Measurements from ENCODE around the gene STXBP6.

STXBP6 gene

DNA sequence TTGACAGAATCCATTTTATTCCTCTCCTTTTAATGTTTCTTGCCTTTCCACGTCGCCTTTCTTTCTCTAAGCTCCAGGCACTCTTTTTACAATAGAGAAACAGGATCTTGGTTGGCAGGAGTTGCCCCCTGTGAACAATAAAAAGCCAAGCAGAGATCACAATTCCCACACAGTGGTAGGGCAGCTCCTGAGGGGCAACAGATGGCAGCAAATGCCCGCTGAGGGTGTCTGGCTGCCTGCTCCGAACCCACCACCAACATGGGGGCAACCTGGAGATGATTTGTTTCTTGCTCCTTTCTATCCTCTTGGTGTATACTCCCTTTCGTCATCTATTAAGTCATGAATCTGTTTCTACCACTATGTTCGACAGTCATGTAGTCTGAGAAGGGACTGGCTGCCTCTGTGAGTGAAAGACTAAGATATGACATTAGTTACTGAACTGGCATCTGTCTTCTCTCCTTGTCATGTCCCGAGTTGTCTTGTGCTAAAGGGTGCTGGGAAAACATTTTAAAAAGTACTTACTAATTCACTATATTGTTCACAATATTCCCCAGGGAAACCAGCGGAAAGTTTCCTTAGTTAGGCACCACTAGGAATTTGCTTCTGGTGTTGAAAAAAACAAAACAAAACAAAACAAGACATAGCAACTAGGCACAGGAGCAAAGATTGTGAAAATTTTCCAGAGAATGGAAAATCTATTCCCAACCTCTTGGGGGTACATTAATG is 170.1 kb downstream of the STXBP6 start:
- TF ChIP-seq, protein P1, sequence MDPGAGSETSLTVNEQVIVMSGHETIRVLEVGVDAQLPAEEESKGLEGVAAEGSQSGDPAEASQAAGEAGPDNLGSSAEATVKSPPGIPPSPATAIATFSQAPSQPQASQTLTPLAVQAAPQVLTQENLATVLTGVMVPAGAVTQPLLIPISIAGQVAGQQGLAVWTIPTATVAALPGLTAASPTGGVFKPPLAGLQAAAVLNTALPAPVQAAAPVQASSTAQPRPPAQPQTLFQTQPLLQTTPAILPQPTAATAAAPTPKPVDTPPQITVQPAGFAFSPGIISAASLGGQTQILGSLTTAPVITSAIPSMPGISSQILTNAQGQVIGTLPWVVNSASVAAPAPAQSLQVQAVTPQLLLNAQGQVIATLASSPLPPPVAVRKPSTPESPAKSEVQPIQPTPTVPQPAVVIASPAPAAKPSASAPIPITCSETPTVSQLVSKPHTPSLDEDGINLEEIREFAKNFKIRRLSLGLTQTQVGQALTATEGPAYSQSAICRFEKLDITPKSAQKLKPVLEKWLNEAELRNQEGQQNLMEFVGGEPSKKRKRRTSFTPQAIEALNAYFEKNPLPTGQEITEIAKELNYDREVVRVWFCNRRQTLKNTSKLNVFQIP (CRISPR knock-in tag; IDR thresholded peaks at IDR 0.05; ENCODE audit: borderline replicate concordance, low read depth), result no peak
- TF ChIP-seq ZNF8 (CRISPR knock-in tag; IDR thresholded peaks at IDR 0.05), result no peak
- no peak for TF ChIP-seq ESRRG (CRISPR knock-in tag; IDR thresholded peaks at IDR 0.05)
- TF ChIP-seq, protein P2, sequence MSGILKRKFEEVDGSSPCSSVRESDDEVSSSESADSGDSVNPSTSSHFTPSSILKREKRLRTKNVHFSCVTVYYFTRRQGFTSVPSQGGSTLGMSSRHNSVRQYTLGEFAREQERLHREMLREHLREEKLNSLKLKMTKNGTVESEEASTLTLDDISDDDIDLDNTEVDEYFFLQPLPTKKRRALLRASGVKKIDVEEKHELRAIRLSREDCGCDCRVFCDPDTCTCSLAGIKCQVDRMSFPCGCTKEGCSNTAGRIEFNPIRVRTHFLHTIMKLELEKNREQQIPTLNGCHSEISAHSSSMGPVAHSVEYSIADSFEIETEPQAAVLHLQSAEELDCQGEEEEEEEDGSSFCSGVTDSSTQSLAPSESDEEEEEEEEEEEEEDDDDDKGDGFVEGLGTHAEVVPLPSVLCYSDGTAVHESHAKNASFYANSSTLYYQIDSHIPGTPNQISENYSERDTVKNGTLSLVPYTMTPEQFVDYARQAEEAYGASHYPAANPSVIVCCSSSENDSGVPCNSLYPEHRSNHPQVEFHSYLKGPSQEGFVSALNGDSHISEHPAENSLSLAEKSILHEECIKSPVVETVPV (CRISPR knock-in tag; IDR thresholded peaks at IDR 0.05), result no peak
- no peak for TF ChIP-seq GLIS3 (CRISPR knock-in tag; IDR thresholded peaks at IDR 0.05)
- TF ChIP-seq TOX (CRISPR knock-in tag; IDR thresholded peaks at IDR 0.05; ENCODE audit: borderline replicate concordance), result no peak
- TF ChIP-seq SNAI2 (CRISPR knock-in tag; IDR thresholded peaks at IDR 0.05), result no peak
- TF ChIP-seq ZFP3 (CRISPR knock-in tag; IDR thresholded peaks at IDR 0.05), result no peak
- no peak for TF ChIP-seq ZC3H10 (CRISPR knock-in tag; IDR thresholded peaks at IDR 0.05)
- TF ChIP-seq CREB5 (CRISPR knock-in tag; IDR thresholded peaks at IDR 0.05; ENCODE audit: low read depth), result no peak
- no peak for TF ChIP-seq OSR1 (CRISPR knock-in tag; IDR thresholded peaks at IDR 0.05)
- TF ChIP-seq TSHZ2 (CRISPR knock-in tag; IDR thresholded peaks at IDR 0.05), result no peak
- TF ChIP-seq ARNTL (CRISPR knock-in tag; IDR thresholded peaks at IDR 0.05; ENCODE audit: borderline replicate concordance, low read depth), result no peak
- TF ChIP-seq PPARA (CRISPR knock-in tag; IDR thresholded peaks at IDR 0.05; ENCODE audit: borderline replicate concordance), result no peak
- TF ChIP-seq CSDC2 (CRISPR knock-in tag; IDR thresholded peaks at IDR 0.05), result no peak
- TF ChIP-seq ZFP30 (CRISPR knock-in tag; IDR thresholded peaks at IDR 0.05), result no peak
- TF ChIP-seq ZNF70 (CRISPR knock-in tag; IDR thresholded peaks at IDR 0.05), result no peak
- TF ChIP-seq BACH2 (CRISPR knock-in tag; IDR thresholded peaks at IDR 0.05; ENCODE audit: borderline replicate concordance), result no peak
- no peak for TF ChIP-seq RARB (CRISPR knock-in tag; IDR thresholded peaks at IDR 0.05)
- TF ChIP-seq ISL1 (CRISPR knock-in tag; IDR thresholded peaks at IDR 0.05), result no peak
- ATAC-seq, result no peak

GRCh38 chr14:24876996-24877395 is 173.0 kb downstream of the STXBP6 start:
- no peak for ATAC-seq

GRCh38 chr14:24875991-24876878 is 173.7 kb downstream of the STXBP6 start:
- no peak for ATAC-seq
- TF ChIP-seq ARNTL (CRISPR knock-in tag; IDR thresholded peaks at IDR 0.05; ENCODE audit: borderline replicate concordance, low read depth), result no peak
- TF ChIP-seq SNAI2 (CRISPR knock-in tag; IDR thresholded peaks at IDR 0.05), result no peak
- TF ChIP-seq TOX (CRISPR knock-in tag; IDR thresholded peaks at IDR 0.05; ENCODE audit: borderline replicate concordance), result no peak
- no peak for TF ChIP-seq GLIS3 (CRISPR knock-in tag; IDR thresholded peaks at IDR 0.05)

More at GRCh38 chr14:24876996-24877395, 173.0 kb downstream of the STXBP6 start:
- no peak for TF ChIP-seq ZNF565 (CRISPR knock-in tag; conservative IDR thresholded peaks at IDR 0.05; ENCODE audit: low read depth)
- TF ChIP-seq ISL1 (CRISPR knock-in tag; IDR thresholded peaks at IDR 0.05), result no peak
- no peak for TF ChIP-seq PPARA (CRISPR knock-in tag; IDR thresholded peaks at IDR 0.05; ENCODE audit: borderline replicate concordance)
